PC-3 (cell line): Measurements from ENCODE around the gene ERICH3. TPM values are rescaled to one million over a fixed set of nuclear protein-coding genes. Genes with fewer than 3 reads are reported as not detected.

Experiments
- ATAC-seq: fragments of 200-7000 bp; cut with Tn5 transposase; 2 replicates; pipeline ENCODE4 v1.9.1; 2020; ENCODE audit warnings: mild to moderate bottlenecking, moderate library complexity
- BruUV-seq: library from RNA; stranded (reverse); fragments of 400-500 nt; replicated peaks from 2 replicates; lab custom pipeline; 2021; lab: Mats Ljungman, UMichigan
- CTCF ChIA-PET: fragments of 300-600 bp; sonication (Branson Sonifier 250); formaldehyde crosslinking; loops from one replicate; lab custom pipeline; 2022; ENCODE audit warnings: antibody characterized with exemption; lab: Charles Lee
- POLR2A ChIA-PET: fragments of 300-600 bp; sonication (Branson Sonifier 250); formaldehyde crosslinking; loops from one replicate; lab custom pipeline; 2022; ENCODE audit warnings: antibody characterized with exemption; ENCODE audit not compliant: unreplicated experiment; lab: Charles Lee
- DNase-seq: peaks from one replicate; pipeline ENCODE4 v3.0.0-alpha.2; 2015
- H2AFZ ChIP-seq: fragments of 300-600 bp; sonication (generic); 2 replicates; pipeline ENCODE4 v1.6.0; 2016; ENCODE audit warnings: antibody characterized with exemption, low read length
- H3F3A ChIP-seq: fragments of 300-600 bp; sonication (generic); one replicate; pipeline ENCODE4 v1.6.0; 2017; ENCODE audit warnings: antibody characterized with exemption, low read length, control low read depth, mild to moderate bottlenecking; ENCODE audit not compliant: unreplicated experiment
- H3K27ac ChIP-seq: fragments of 300-600 bp; sonication (generic); 2 replicates; pipeline ENCODE4 v1.5.1; 2016; ENCODE audit warnings: mild to moderate bottlenecking, low read length
- H3K27me3 ChIP-seq: fragments of 300-600 bp; sonication (generic); 2 replicates; pipeline ENCODE4 v1.6.1; 2016; ENCODE audit warnings: low read length, mixed read lengths
- H3K36me3 ChIP-seq: fragments of 300-600 bp; sonication (generic); 2 replicates; pipeline ENCODE4 v1.6.1; 2016; ENCODE audit warnings: low read depth, mixed run types, low read length, mixed read lengths
- H3K4me1 ChIP-seq: fragments of 300-600 bp; sonication (generic); 2 replicates; pipeline ENCODE4 v1.5.1; 2016; ENCODE audit warnings: low read length; ENCODE audit not compliant: insufficient read depth
- H3K4me2 ChIP-seq: fragments of 300-600 bp; sonication (generic); 2 replicates; pipeline ENCODE4 v1.6.0; 2016; ENCODE audit warnings: low read length
- H3K4me3 ChIP-seq: fragments of 300-600 bp; sonication (generic); 2 replicates; pipeline ENCODE4 v1.5.1; 2016; ENCODE audit warnings: mild to moderate bottlenecking, low read length, mixed read lengths
- H3K79me2 ChIP-seq: fragments of 300-600 bp; sonication (generic); 2 replicates; pipeline ENCODE4 v1.6.1; 2017; ENCODE audit warnings: low read length, mixed read lengths
- H3K9ac ChIP-seq: fragments of 300-600 bp; sonication (generic); 2 replicates; pipeline ENCODE4 v1.6.0; 2016; ENCODE audit warnings: mild to moderate bottlenecking, low read length
- H3K9me2 ChIP-seq: fragments of 300-600 bp; sonication (generic); replicated peaks from 2 replicates; pipeline ENCODE4 v1.6.1; 2016; ENCODE audit warnings: mixed run types, low read length, mixed read lengths
- H3K9me3 ChIP-seq: fragments of 300-600 bp; sonication (generic); 2 replicates; pipeline ENCODE4 v1.6.1; 2016; ENCODE audit warnings: low read length, mixed read lengths
- H4K20me1 ChIP-seq: fragments of 300-600 bp; sonication (generic); 2 replicates; pipeline ENCODE4 v1.6.1; 2016; ENCODE audit warnings: low read length, mixed read lengths
- EZH2 ChIP-seq: fragments of 300-600 bp; sonication (generic); IDR thresholded peaks from one replicate; pipeline ENCODE4 v1.6.1; 2017; ENCODE audit warnings: antibody characterized with exemption, mild to moderate bottlenecking, low read length; ENCODE audit not compliant: unreplicated experiment
- EZH2phosphoT487 ChIP-seq: fragments of 300-600 bp; sonication (generic); IDR thresholded peaks from 2 replicates; pipeline ENCODE4 v1.6.1; 2018; ENCODE audit warnings: mild to moderate bottlenecking, antibody characterized with exemption, low read length, borderline replicate concordance
- intact Hi-C: fragments of 100-400 bp; cut with micrococcal nuclease; formaldehyde crosslinking; loops from 2 replicates; pipeline ENCODE4 v1.9.0; 2023
- total RNA-seq: library from RNA; depleted of rRNA; stranded (reverse); fragments of >200 nt; gene quantifications from 2 replicates; pipeline ENCODE4 v1.2.3, GENCODE V29; 2014
- TF ChIP-seq, protein P1 (sequence below): fragments of 300-600 bp; sonication (generic); conservative IDR thresholded peaks from 2 replicates; pipeline ENCODE4 v1.5.1; 2017; ENCODE audit warnings: antibody characterized with exemption, low read depth, mild to moderate bottlenecking, low read length

ERICH3 gene
- total RNA-seq, 1 experiment from 2014 or later: not detected

DNA sequence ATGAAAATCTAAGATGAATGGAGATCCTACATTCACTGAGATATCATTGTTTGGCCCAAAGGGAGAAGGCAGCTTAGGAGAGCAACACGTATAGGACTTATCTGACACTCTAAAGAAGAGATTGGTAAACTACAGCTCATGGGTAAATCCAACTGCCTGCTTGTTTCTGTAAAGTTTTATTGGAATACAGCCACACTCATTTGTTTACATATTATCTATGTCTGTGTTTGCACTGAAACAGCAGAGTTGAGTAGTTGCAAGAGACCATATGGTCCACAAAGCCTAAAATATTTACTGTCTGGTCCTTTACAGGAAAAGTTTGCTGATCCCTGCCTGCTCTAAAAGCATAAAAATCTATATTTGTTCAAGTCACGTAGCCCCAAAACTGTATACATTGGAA lies 146.9 kb downstream of the ERICH3 start:
- ChIA-PET POLR2A (no interaction called here), CTCF (no interaction called here)
- intact Hi-C loops: no loop called here
- no peak overlapping the region for H3K4me3 ChIP-seq
- H3K4me2 ChIP-seq: no peak overlapping the region
- peaks cover 2% of the 10 kb centered on the region; the same call in 1 of the 2 replicates for H3K27me3 ChIP-seq
- H3K9ac ChIP-seq: no peak overlapping the region
- no peaks in the 10 kb centered on the region for H3K79me2 ChIP-seq
- H3K4me1 ChIP-seq: no peaks in the 10 kb centered on the region
- TF ChIP-seq, protein P1, sequence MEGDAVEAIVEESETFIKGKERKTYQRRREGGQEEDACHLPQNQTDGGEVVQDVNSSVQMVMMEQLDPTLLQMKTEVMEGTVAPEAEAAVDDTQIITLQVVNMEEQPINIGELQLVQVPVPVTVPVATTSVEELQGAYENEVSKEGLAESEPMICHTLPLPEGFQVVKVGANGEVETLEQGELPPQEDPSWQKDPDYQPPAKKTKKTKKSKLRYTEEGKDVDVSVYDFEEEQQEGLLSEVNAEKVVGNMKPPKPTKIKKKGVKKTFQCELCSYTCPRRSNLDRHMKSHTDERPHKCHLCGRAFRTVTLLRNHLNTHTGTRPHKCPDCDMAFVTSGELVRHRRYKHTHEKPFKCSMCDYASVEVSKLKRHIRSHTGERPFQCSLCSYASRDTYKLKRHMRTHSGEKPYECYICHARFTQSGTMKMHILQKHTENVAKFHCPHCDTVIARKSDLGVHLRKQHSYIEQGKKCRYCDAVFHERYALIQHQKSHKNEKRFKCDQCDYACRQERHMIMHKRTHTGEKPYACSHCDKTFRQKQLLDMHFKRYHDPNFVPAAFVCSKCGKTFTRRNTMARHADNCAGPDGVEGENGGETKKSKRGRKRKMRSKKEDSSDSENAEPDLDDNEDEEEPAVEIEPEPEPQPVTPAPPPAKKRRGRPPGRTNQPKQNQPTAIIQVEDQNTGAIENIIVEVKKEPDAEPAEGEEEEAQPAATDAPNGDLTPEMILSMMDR: no peak
- TF ChIP-seq EZH2phosphoT487 (no peak), EZH2 (no peak)
- H3K9me3 ChIP-seq: no peaks in the 10 kb centered on the region
- no peak for ATAC-seq
- no peaks in the 10 kb centered on the region for H3K36me3 ChIP-seq
- H3K9me2 ChIP-seq: no peaks in the 10 kb centered on the region
- no TSS peak for BruUV-seq
- DNase-seq: no peak
- H3F3A ChIP-seq: no peaks in the 10 kb centered on the region
- no peak overlapping the region for H2AFZ ChIP-seq
- H4K20me1 ChIP-seq: no peaks in the 10 kb centered on the region
- H3K27ac ChIP-seq: no peak overlapping the region

DNA sequence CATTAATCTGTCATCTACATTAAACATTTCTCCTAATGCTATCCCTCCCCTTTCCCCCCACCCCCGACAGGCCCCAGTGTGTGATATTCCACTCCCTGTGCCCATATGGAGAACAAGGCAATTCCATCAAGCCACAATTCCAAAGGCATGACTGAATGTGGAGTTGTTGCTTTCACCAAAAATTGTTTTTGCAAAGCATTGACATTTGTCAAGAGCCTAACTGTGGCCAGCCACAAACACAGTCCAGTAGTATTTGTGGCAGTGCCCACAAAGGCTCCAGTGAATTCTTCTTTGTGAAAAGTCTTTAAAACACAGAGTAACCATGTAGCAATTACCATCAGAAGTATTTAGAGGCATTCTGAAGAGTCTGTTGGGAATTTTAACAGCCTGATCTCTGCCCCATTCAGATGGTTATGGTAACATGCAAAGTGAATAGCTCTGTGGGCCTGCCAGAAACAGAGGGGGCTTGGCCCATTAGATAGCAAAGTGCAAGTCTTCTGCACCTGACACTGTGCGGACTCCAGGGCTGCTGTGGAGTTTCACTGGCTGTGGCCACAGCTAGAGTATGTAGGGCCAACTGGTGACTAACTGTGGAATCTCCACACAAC lies 149.6 kb downstream of the ERICH3 start:
- Histone ChIP-seq H3K9me2 (no peaks in the 10 kb centered on the region), H3F3A (no peaks in the 10 kb centered on the region), H3K79me2 (no peaks in the 10 kb centered on the region), H3K4me3 (no peak overlapping the region), H4K20me1 (no peaks in the 10 kb centered on the region), H3K9me3 (no peaks in the 10 kb centered on the region), H2AFZ (no peak overlapping the region), H3K27me3 (peaks cover 6% of the 10 kb centered on the region; the same call in 1 of the 2 replicates), H3K36me3 (no peaks in the 10 kb centered on the region), H3K9ac (no peak overlapping the region), H3K4me1 (no peaks in the 10 kb centered on the region), H3K4me2 (no peak overlapping the region), H3K27ac (no peak overlapping the region)
- DNase-seq (no peak), ATAC-seq (no peak)
- BruUV-seq: no TSS peak
- ChIA-PET POLR2A (no interaction called here), CTCF (no interaction called here)
- TF ChIP-seq EZH2 (no peak), EZH2phosphoT487 (no peak)
- TF ChIP-seq, protein P1: no peak
- intact Hi-C loops: no loop called here

DNA sequence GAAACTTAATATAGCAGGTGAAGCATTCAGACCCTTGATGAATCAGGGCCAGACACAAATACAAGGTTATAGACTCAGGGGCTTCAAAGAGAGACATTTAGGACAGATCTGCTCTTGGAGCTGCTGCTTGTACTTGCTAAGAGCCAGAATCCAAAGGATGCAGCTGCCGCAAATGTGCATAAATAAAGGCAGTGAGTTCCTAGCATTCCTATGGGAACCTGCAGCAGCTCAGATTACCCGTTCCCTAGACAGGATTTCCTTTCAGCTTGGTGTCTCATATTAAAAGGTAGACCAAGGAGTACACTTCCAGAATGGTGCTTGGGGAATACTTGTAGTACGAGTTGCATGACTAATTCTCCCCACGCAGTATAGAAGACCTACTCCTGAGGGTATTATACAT lies 151.4 kb downstream of the ERICH3 start:
- H3K9ac ChIP-seq: no peak overlapping the region
- H3K36me3 ChIP-seq: no peaks in the 10 kb centered on the region
- intact Hi-C loops: no loop called here
- ATAC-seq (0 out of 2 replicates have a peak, but pooled peaks have one; percentile 18), DNase-seq (peak; percentile 48)
- TF ChIP-seq EZH2: no peak
- TF ChIP-seq, protein P1: no peak
- no peak for TF ChIP-seq EZH2phosphoT487
- H3K79me2 ChIP-seq: no peaks in the 10 kb centered on the region
- ChIA-PET POLR2A (no interaction called here), CTCF (no interaction called here)
- no peaks in the 10 kb centered on the region for H3F3A ChIP-seq
- peaks cover 15% of the 10 kb centered on the region; the same call in 1 of the 2 replicates for H3K27me3 ChIP-seq
- BruUV-seq: no TSS peak
- no peaks in the 10 kb centered on the region for H4K20me1 ChIP-seq
- H3K4me2 ChIP-seq: no peak overlapping the region
- H3K9me2 ChIP-seq: no peaks in the 10 kb centered on the region
- H3K4me1 ChIP-seq: no peaks in the 10 kb centered on the region
- H3K4me3 ChIP-seq: no peak overlapping the region
- no peak overlapping the region for H2AFZ ChIP-seq
- no peak overlapping the region for H3K27ac ChIP-seq
- no peaks in the 10 kb centered on the region for H3K9me3 ChIP-seq
